Hepatocyte (in vitro differentiated cells): ENCODE measurements around the gene NPIPA8. TPM values are rescaled to one million over a fixed set of nuclear protein-coding genes. Genes with fewer than 3 reads are reported as not detected.
"Not testable (repeated sequence)": the region's sequence is repeated elsewhere in the genome, so short reads cannot be mapped to it uniquely, and the experiment has no call there.

ENCODE experiments used
- DNase-seq: peaks from one replicate; pipeline ENCODE4 v3.0.0-alpha.2; 2016; ENCODE audit warnings: low spot score
- H2AFZ ChIP-seq: fragments of 200-600 bp; sonication (generic); 2 replicates; pipeline ENCODE4 v1.6.0; 2016; ENCODE audit warnings: antibody characterized with exemption, mild to moderate bottlenecking
- H3K27ac ChIP-seq: fragments of 200-600 bp; sonication (generic); 2 replicates; pipeline ENCODE4 v1.5.1; 2016; ENCODE audit warnings: mild to moderate bottlenecking
- H3K27me3 ChIP-seq: fragments of 200-600 bp; sonication (generic); 2 replicates; pipeline ENCODE4 v1.6.1; 2016
- H3K36me3 ChIP-seq: fragments of 200-600 bp; sonication (generic); replicated peaks from 2 replicates; pipeline ENCODE4 v1.5.1; 2016; ENCODE audit warnings: low read depth; ENCODE audit not compliant: insufficient read depth
- H3K4me1 ChIP-seq: fragments of 200-600 bp; sonication (generic); 2 replicates; pipeline ENCODE4 v1.5.1; 2016; ENCODE audit warnings: mild to moderate bottlenecking, moderate library complexity; ENCODE audit not compliant: insufficient read depth
- H3K4me2 ChIP-seq: fragments of 200-600 bp; sonication (generic); 2 replicates; pipeline ENCODE4 v1.6.0; 2016
- H3K4me3 ChIP-seq: fragments of 200-600 bp; sonication (generic); 2 replicates; pipeline ENCODE4 v1.5.1; 2016; ENCODE audit warnings: mild to moderate bottlenecking
- H3K79me2 ChIP-seq: fragments of 200-600 bp; sonication (generic); 2 replicates; pipeline ENCODE4 v1.6.0; 2017; ENCODE audit warnings: mild to moderate bottlenecking
- H3K9me2 ChIP-seq: fragments of 200-600 bp; sonication (generic); replicated peaks from 2 replicates; pipeline ENCODE4 v1.6.0; 2017; ENCODE audit warnings: mild to moderate bottlenecking; ENCODE audit not compliant: insufficient read depth
- H3K9me3 ChIP-seq: fragments of 200-600 bp; sonication (generic); 2 replicates; pipeline ENCODE4 v1.5.1; 2016; ENCODE audit warnings: low read depth, mild to moderate bottlenecking
- H4K20me1 ChIP-seq: fragments of 200-600 bp; sonication (generic); 2 replicates; pipeline ENCODE4 v1.6.0; 2016; ENCODE audit warnings: mild to moderate bottlenecking; ENCODE audit not compliant: insufficient read depth, poor library complexity, severe bottlenecking
- WGBS: methylation state at CpG from one replicate; pipeline ENCODE4 v1.1.6; 2016; ENCODE audit warnings: low lambda C conversion rate; ENCODE audit errors: missing lambda C conversion rate; 5-methylcytosine and 5-hydroxymethylcytosine counted together
- polyA plus RNA-seq: library from polyadenylated mRNA; unstranded; fragments of >200 nt; fragmentation: Nextera tagmentation; extraction: Ambion mirVana; gene quantifications from 2 replicates; pipeline ENCODE4 v1.2.1, GENCODE V29; 2016
- total RNA-seq: library from RNA; depleted of rRNA; stranded (reverse); fragments of >200 nt; gene quantifications from 2 replicates; pipeline ENCODE4 v1.2.3, GENCODE V29; 2014

Gene NPIPA8
- total RNA-seq (20.8 TPM in 1 of 2 replicates, not detected in the other), polyA plus RNA-seq (not detected in 2 replicates)

- H3K9me2 ChIP-seq, H3K4me1 ChIP-seq, H3K27ac ChIP-seq, H4K20me1 ChIP-seq, H3K79me2 ChIP-seq, H2AFZ ChIP-seq, H3K9me3 ChIP-seq, H3K36me3 ChIP-seq, H3K27me3 ChIP-seq, H3K4me2 ChIP-seq, H3K4me3 ChIP-seq, DNase-seq: not testable (repeated sequence)
- no CpG with 5 or more reads among the region's 21 CpGs for WGBS
Measured at GRCh38 chr16:18336636-18337035, at the start of gene NPIPA8. Gene NPIPA8, minus strand, starts transcription at chr16:18336736. Its CDS starts 4,074 bp downstream, at chr16:18332662.

DNA sequence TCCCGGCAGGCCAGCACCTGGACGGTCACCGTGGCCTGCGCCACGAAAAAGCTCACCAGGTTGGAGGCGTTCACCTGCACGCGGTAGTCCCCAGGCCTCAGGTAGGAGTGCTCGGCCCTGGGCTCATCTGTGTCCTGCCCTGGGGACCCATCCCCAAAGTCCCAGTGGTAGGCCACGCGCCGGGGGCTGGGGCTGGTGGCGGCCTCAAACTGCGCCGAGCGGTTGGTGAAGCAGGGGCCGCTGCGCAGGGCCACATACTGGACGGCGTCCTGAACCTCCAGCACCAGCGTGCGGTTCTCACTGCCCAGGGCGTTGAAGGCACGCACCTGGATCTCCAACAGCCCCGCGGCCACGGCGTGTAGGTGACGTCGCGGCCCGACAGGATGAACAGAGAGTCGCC, 48.7 kb upstream of the NPIPA8 start:
- not testable (repeated sequence) for H3K4me2 ChIP-seq, H3K4me3 ChIP-seq, H3K9me2 ChIP-seq, H3K27ac ChIP-seq, H4K20me1 ChIP-seq, H3K79me2 ChIP-seq, H3K27me3 ChIP-seq, H3K4me1 ChIP-seq, H2AFZ ChIP-seq, DNase-seq, H3K36me3 ChIP-seq, H3K9me3 ChIP-seq
- no CpG with 5 or more reads among the region's 33 CpGs for WGBS

- not testable (repeated sequence) for H3K4me1 ChIP-seq, H3K79me2 ChIP-seq, H3K9me2 ChIP-seq, H3K4me2 ChIP-seq, H4K20me1 ChIP-seq, H3K4me3 ChIP-seq, DNase-seq, H2AFZ ChIP-seq, H3K36me3 ChIP-seq, H3K9me3 ChIP-seq, H3K27ac ChIP-seq, H3K27me3 ChIP-seq
- WGBS: no CpG with 5 or more reads among the region's 31 CpGs
Measured at GRCh38 chr16:18384869-18385268, 48.3 kb upstream of the NPIPA8 start.

DNA sequence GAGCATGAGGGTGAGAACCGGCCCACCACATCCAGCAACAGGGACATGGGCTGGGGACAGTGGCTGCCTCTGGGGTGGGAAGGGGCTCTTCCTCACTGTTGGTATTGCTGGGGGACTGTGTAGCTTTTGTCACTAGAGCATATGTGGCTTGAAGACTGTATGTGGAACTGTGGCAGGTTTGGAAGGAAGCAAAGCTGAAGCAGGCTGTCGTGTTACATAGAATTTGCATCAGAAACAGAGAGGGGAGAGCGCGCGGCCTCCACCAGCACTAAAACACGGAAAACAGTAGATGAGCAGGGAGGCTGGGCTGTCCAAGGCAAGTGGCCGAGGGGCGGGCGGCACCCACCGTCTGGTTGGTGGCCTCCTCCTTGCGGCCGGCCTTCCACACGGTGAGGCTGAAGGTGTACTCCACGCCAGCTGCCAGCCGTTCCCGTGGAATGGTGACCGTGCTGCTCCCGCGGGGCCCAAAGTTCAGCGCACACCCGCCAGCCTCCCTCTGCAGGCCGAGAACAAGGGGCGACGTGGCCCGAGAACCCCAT, 47.6 kb upstream of the NPIPA8 start:
- H2AFZ ChIP-seq, H3K4me2 ChIP-seq, H3K9me3 ChIP-seq, DNase-seq, H3K36me3 ChIP-seq, H3K79me2 ChIP-seq, H3K27me3 ChIP-seq, H3K27ac ChIP-seq, H3K9me2 ChIP-seq, H4K20me1 ChIP-seq, H3K4me1 ChIP-seq, H3K4me3 ChIP-seq: not testable (repeated sequence)
- WGBS: 97% methylated on average over 10 of the region's 25 CpGs

GRCh38 chr16:18382696-18383095, 46.2 kb upstream of the NPIPA8 start:
- H3K27ac ChIP-seq, H3K4me1 ChIP-seq: not testable (repeated sequence)

DNA sequence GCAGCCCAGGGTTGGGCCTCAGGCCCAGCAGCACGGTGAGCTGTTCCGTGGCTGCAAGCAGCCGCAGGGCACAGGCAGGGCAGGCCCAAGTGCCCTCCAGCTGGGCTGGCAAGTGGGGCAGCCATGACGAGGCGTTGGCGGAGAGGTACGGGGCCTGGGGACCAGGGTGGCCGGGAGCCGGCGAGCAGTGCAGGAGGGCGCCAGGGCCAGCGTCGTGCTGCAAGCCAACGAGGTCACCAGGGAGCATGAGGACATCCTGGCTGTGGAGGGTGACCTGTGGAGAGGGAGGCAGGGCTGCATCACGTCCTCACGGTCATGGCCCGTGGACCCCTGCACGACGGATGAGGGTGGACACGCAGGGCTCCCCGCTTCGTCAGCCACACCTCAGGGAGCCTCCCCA, 11.2 kb upstream of the NPIPA8 start:
- not testable (repeated sequence) for H3K27ac ChIP-seq, DNase-seq, H3K4me1 ChIP-seq, H4K20me1 ChIP-seq, H2AFZ ChIP-seq, H3K79me2 ChIP-seq, H3K9me2 ChIP-seq, H3K4me3 ChIP-seq, H3K27me3 ChIP-seq, H3K36me3 ChIP-seq, H3K4me2 ChIP-seq, H3K9me3 ChIP-seq
- WGBS: 96% methylated on average over 5 of the region's 22 CpGs

More at GRCh38 chr16:18382696-18383095, 46.2 kb upstream of the NPIPA8 start:
- not testable (repeated sequence) for DNase-seq, H4K20me1 ChIP-seq, H3K9me3 ChIP-seq, H2AFZ ChIP-seq, H3K27me3 ChIP-seq, H3K4me2 ChIP-seq, H3K79me2 ChIP-seq, H3K36me3 ChIP-seq, H3K4me3 ChIP-seq, H3K9me2 ChIP-seq
- WGBS: no CpG with 5 or more reads among the region's 28 CpGs

GRCh38 chr16:18346993-18347392, 10.5 kb upstream of the NPIPA8 start:
- 95% methylated on average over 6 of the region's 22 CpGs for WGBS
- H2AFZ ChIP-seq, H3K9me2 ChIP-seq, DNase-seq, H3K27me3 ChIP-seq, H3K9me3 ChIP-seq, H3K27ac ChIP-seq, H4K20me1 ChIP-seq, H3K4me3 ChIP-seq, H3K36me3 ChIP-seq, H3K79me2 ChIP-seq, H3K4me1 ChIP-seq, H3K4me2 ChIP-seq: not testable (repeated sequence)

- DNase-seq, H3K27ac ChIP-seq, H3K4me2 ChIP-seq, H3K36me3 ChIP-seq, H4K20me1 ChIP-seq, H3K27me3 ChIP-seq, H3K4me1 ChIP-seq, H2AFZ ChIP-seq, H3K9me3 ChIP-seq, H3K9me2 ChIP-seq, H3K4me3 ChIP-seq, H3K79me2 ChIP-seq: not testable (repeated sequence)
- no CpG with 5 or more reads among the region's 18 CpGs for WGBS
Measured at GRCh38 chr16:18344634-18345033, 8.1 kb upstream of the NPIPA8 start.

DNA sequence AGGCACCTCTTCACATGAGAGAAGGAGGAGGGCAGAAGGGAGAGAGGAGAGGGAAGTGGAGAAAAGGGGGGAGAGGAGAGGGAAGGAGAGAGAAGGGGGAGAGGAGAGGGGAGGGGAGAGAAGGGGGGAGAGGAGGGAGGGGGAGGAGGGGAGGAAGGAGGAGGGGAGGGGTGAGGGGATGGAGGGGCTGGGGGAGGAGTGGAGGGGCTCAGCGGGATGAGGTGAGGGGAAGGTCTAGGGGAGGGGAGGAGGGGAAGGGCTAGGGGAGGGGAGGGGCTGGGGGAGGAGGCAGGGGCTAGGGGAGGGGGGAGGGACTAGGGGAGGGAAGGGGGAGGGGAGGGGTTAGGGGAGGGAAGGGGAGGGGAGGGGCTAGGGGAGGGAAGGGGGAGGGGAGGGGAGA, 5.5 kb upstream of the NPIPA8 start:
- not testable (repeated sequence) for H3K4me2 ChIP-seq, H3K4me3 ChIP-seq, H3K27ac ChIP-seq, H3K4me1 ChIP-seq, H3K36me3 ChIP-seq, DNase-seq, H3K9me2 ChIP-seq, H4K20me1 ChIP-seq, H3K79me2 ChIP-seq, H3K9me3 ChIP-seq, H2AFZ ChIP-seq, H3K27me3 ChIP-seq
- no CpG with 5 or more reads among the region's 1 CpG for WGBS
